Astrocyte (in vitro differentiated cells and primary cell): ENCODE data around the gene GMFB.

ENCODE experiments used
- EZH2 ChIP-seq: IDR thresholded peaks from 2 replicates; pipeline ENCODE4 v1.6.1; 2012; ENCODE audit warnings: mild to moderate bottlenecking, low read length, inconsistent platforms; ENCODE audit not compliant: insufficient read depth
- TF ChIP-seq, protein P1 (sequence below): IDR thresholded peaks from 2 replicates; pipeline ENCODE4 v1.5.1; 2011; ENCODE audit warnings: low read depth, mild to moderate bottlenecking, inconsistent platforms, low read length, moderate library complexity; ENCODE audit not compliant: insufficient read depth

- TF ChIP-seq EZH2: no peak
- TF ChIP-seq, protein P1, sequence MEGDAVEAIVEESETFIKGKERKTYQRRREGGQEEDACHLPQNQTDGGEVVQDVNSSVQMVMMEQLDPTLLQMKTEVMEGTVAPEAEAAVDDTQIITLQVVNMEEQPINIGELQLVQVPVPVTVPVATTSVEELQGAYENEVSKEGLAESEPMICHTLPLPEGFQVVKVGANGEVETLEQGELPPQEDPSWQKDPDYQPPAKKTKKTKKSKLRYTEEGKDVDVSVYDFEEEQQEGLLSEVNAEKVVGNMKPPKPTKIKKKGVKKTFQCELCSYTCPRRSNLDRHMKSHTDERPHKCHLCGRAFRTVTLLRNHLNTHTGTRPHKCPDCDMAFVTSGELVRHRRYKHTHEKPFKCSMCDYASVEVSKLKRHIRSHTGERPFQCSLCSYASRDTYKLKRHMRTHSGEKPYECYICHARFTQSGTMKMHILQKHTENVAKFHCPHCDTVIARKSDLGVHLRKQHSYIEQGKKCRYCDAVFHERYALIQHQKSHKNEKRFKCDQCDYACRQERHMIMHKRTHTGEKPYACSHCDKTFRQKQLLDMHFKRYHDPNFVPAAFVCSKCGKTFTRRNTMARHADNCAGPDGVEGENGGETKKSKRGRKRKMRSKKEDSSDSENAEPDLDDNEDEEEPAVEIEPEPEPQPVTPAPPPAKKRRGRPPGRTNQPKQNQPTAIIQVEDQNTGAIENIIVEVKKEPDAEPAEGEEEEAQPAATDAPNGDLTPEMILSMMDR: no peak
These were observed 498 bp downstream of the GMFB start for GRCh38 chr14:54488318-54488645.
